Measurements from ENCODE around the gene LSS. TPM values are rescaled to one million over a fixed set of nuclear protein-coding genes. Genes with fewer than 3 reads are reported as not detected.

Gene LSS
- total and polyA plus RNA-seq, 2 donors (not counting 3 experiments of a cell fraction or from before 2014, with no cell fraction given): 120 to 141 TPM

GRCh38 chr21:46222436-46223116, 6.0 kb downstream of the LSS start:
- no TSS peak for BruUV-seq (replicated peaks)
- no peak overlapping the region for H3K4me2 ChIP-seq (ENCODE audit: insufficient read depth, low read length)
- intact Hi-C loops (cut with micrococcal nuclease) (no loop called here), dilution Hi-C loops (cut with MboI; ENCODE audit: extremely low pct_ligation_motif_present, low sequenced_read_pairs) (no loop called here)
- no peaks in the 10 kb centered on the region for H4K20me1 ChIP-seq (replicated peaks; ENCODE audit: control insufficient read depth, extremely low read depth, insufficient read depth, low read length)
- no peak overlapping the region for H2AFZ ChIP-seq (ENCODE audit: low read depth, low read length)
- H3K4me3 ChIP-seq (replicated peaks in 1 of 3; ENCODE audit: insufficient read depth in 1 of 3, low read depth in 1 of 3, low read length in 3 of 3): no peak overlapping the region
- H3K9me1 ChIP-seq (replicated peaks; ENCODE audit: control insufficient read depth, extremely low read depth, insufficient read depth, low read length): no peaks in the 10 kb centered on the region
- peaks cover 14% of the 10 kb centered on the region for H3K4me1 ChIP-seq (ENCODE audit: control insufficient read depth, extremely low read depth, insufficient read depth, low read length)
- peaks cover 6 to 11% of the 10 kb centered on the region in 2 experiments for H3K36me3 ChIP-seq (ENCODE audit: control insufficient read depth in 2 of 2, extremely low read depth in 1 of 2, insufficient read depth in 2 of 2, low read length in 2 of 2)
- no peak overlapping the region for H3K9ac ChIP-seq (replicated peaks; ENCODE audit: extremely low read depth, insufficient read depth, low read length)
- TF ChIP-seq JUN (IDR thresholded peaks at IDR 0.05; ENCODE audit: borderline replicate concordance, insufficient read depth, insufficient read length, low read depth) (no peak), POLR2AphosphoS5 (IDR thresholded peaks at IDR 0.05; ENCODE audit: insufficient read depth, low read depth, low read length) (no peak), GATA2 (IDR thresholded peaks at IDR 0.05; ENCODE audit: insufficient read depth, insufficient read length, low read depth, low read length) (no peak)
- no peaks in the 10 kb centered on the region for H3K27me3 ChIP-seq (ENCODE audit: control insufficient read depth in 2 of 2, insufficient read depth in 2 of 2, low read length in 2 of 2)
- H3K27ac ChIP-seq (ENCODE audit: insufficient read depth, low read depth, low read length): no peak overlapping the region
- FAIRE-seq (no peak), DNase-seq (ENCODE audit: low read depth, low spot score) (no peak)
- CTCF ChIA-PET: no interaction called here
- POLR2A ChIA-PET: no interaction called here
- no peaks in the 10 kb centered on the region for H3K9me3 ChIP-seq (replicated peaks; ENCODE audit: control insufficient read depth, insufficient read depth, low read length)
- H3K79me2 ChIP-seq (ENCODE audit: control insufficient read depth, insufficient read depth, low read length): peaks cover 46% of the 10 kb centered on the region

GRCh38 chr21:46221664-46222435, 6.7 kb downstream of the LSS start:
- POLR2A ChIA-PET: interaction anchor here (0.6 kb wide), 1 partner anchor 218 kb away, joined by 3 read pairs; no protein-coding TSS in a partner anchor
- TF ChIP-seq MYC (IDR thresholded peaks at IDR 0.05; ENCODE audit: low read depth, low read length): no peak
- TF ChIP-seq POLR2A (IDR thresholded peaks at IDR 0.05; ENCODE audit: low read depth, low read length): no peak
- no peak for TF ChIP-seq JUN (IDR thresholded peaks at IDR 0.05; ENCODE audit: borderline replicate concordance, insufficient read depth, insufficient read length, low read depth)
- TF ChIP-seq FOS (IDR thresholded peaks at IDR 0.05; ENCODE audit: borderline replicate concordance, insufficient read depth, low read length): no peak
- TF ChIP-seq, protein P1, sequence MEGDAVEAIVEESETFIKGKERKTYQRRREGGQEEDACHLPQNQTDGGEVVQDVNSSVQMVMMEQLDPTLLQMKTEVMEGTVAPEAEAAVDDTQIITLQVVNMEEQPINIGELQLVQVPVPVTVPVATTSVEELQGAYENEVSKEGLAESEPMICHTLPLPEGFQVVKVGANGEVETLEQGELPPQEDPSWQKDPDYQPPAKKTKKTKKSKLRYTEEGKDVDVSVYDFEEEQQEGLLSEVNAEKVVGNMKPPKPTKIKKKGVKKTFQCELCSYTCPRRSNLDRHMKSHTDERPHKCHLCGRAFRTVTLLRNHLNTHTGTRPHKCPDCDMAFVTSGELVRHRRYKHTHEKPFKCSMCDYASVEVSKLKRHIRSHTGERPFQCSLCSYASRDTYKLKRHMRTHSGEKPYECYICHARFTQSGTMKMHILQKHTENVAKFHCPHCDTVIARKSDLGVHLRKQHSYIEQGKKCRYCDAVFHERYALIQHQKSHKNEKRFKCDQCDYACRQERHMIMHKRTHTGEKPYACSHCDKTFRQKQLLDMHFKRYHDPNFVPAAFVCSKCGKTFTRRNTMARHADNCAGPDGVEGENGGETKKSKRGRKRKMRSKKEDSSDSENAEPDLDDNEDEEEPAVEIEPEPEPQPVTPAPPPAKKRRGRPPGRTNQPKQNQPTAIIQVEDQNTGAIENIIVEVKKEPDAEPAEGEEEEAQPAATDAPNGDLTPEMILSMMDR (IDR thresholded peaks at IDR 0.05; ENCODE audit: extremely low read depth in 1 of 2, insufficient read depth in 1 of 2, low read depth in 1 of 2, low read length in 2 of 2): no peak
- TF ChIP-seq POLR2AphosphoS5 (IDR thresholded peaks at IDR 0.05; ENCODE audit: insufficient read depth, low read depth, low read length): no peak
- TF ChIP-seq, protein P2, sequence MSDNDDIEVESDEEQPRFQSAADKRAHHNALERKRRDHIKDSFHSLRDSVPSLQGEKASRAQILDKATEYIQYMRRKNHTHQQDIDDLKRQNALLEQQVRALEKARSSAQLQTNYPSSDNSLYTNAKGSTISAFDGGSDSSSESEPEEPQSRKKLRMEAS (IDR thresholded peaks at IDR 0.05; ENCODE audit: insufficient read depth, insufficient read length): no peak
- TF ChIP-seq EZH2 (IDR thresholded peaks at IDR 0.05; ENCODE audit: borderline replicate concordance, low read depth, low read length, severe bottlenecking): no peak
- TF ChIP-seq GATA2 (IDR thresholded peaks at IDR 0.05; ENCODE audit: insufficient read depth, insufficient read length, low read depth, low read length): no peak
- Histone ChIP-seq H3K27me3 (ENCODE audit: control insufficient read depth in 2 of 2, insufficient read depth in 2 of 2, low read length in 2 of 2) (no peaks in the 10 kb centered on the region), H3K9me1 (replicated peaks; ENCODE audit: control insufficient read depth, extremely low read depth, insufficient read depth, low read length) (no peaks in the 10 kb centered on the region), H4K20me1 (replicated peaks; ENCODE audit: control insufficient read depth, extremely low read depth, insufficient read depth, low read length) (no peaks in the 10 kb centered on the region), H3K79me2 (ENCODE audit: control insufficient read depth, insufficient read depth, low read length) (peaks cover 39% of the 10 kb centered on the region), H3K27ac (ENCODE audit: insufficient read depth, low read depth, low read length) (no peak overlapping the region), H3K4me1 (ENCODE audit: control insufficient read depth, extremely low read depth, insufficient read depth, low read length) (peaks cover 7% of the 10 kb centered on the region), H3K4me3 (replicated peaks in 1 of 3; ENCODE audit: insufficient read depth in 1 of 3, low read depth in 1 of 3, low read length in 3 of 3) (no peak overlapping the region), H2AFZ (ENCODE audit: low read depth, low read length) (no peak overlapping the region), H3K36me3 (ENCODE audit: control insufficient read depth in 2 of 2, extremely low read depth in 1 of 2, insufficient read depth in 2 of 2, low read length in 2 of 2) (peaks cover 6 to 13% of the 10 kb centered on the region in 2 experiments), H3K9me3 (replicated peaks; ENCODE audit: control insufficient read depth, insufficient read depth, low read length) (no peaks in the 10 kb centered on the region), H3K9ac (replicated peaks; ENCODE audit: extremely low read depth, insufficient read depth, low read length) (no peak overlapping the region), H3K4me2 (ENCODE audit: insufficient read depth, low read length) (no peak overlapping the region)
- CTCF ChIA-PET: no interaction called here
- intact Hi-C loops (cut with micrococcal nuclease): no loop called here
- BruUV-seq (replicated peaks): no TSS peak
- dilution Hi-C loops (cut with MboI; ENCODE audit: extremely low pct_ligation_motif_present, low sequenced_read_pairs): no loop called here
- FAIRE-seq (no peak), DNase-seq (ENCODE audit: low read depth, low spot score) (no peak)

Measured in endothelial cell of umbilical vein (primary cell).